Cardiac fibroblast (primary cell): ENCODE measurements around the gene SBF1.

Experiments used
- DNase-seq, 2 donors: peaks; one replicate each; pipeline versions ENCODE4 v3.0.0 to v3.0.0-alpha.2; 2010; ENCODE audit warnings: low read depth in 2 of 2
- H3K4me3 ChIP-seq, 2 donors: replicated peaks in 1 of 2; 1 replicate in 1 of 2; 2 replicates in 1 of 2; pipeline ENCODE4 v1.5.1; 2011; ENCODE audit warnings: low read depth in 2 of 2, low read length in 2 of 2, mild to moderate bottlenecking in 2 of 2, moderate library complexity in 1 of 2
- TF ChIP-seq, protein P1 (sequence below): IDR thresholded peaks from one replicate; pipeline ENCODE4 v1.5.1; 2011; ENCODE audit warnings: low read depth, mild to moderate bottlenecking, low read length, inconsistent platforms

Gene SBF1

DNA sequence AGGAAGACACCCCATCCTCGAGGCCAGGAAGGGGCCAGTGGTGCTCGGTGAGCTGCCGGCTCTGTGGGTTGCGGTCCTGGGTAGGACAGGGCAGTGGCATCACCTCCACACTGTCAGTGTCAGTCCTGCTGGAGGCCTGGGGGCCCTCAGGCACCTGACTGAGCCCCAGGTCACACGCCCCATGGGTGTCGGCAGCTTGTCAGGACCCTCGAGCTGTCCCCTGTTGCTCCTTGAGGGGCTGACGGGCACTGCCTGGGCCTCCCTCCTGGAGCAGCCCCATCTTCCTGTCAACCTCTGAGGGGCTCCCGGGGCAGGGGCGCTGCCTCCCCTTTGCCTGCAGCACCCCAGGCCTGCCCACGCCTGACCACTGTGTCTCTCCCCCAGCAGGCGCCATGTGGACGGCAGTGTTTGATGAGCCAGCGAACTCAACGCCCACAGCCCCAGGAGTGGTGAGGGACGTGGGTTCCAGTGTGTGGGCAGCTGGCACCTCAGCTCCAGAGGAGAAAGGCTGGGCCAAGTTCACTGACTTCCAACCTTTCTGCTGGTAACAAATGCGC is 35.4 kb downstream of the SBF1 start:
- no peak for DNase-seq
- no peak overlapping the region for H3K4me3 ChIP-seq
- TF ChIP-seq, protein P1, sequence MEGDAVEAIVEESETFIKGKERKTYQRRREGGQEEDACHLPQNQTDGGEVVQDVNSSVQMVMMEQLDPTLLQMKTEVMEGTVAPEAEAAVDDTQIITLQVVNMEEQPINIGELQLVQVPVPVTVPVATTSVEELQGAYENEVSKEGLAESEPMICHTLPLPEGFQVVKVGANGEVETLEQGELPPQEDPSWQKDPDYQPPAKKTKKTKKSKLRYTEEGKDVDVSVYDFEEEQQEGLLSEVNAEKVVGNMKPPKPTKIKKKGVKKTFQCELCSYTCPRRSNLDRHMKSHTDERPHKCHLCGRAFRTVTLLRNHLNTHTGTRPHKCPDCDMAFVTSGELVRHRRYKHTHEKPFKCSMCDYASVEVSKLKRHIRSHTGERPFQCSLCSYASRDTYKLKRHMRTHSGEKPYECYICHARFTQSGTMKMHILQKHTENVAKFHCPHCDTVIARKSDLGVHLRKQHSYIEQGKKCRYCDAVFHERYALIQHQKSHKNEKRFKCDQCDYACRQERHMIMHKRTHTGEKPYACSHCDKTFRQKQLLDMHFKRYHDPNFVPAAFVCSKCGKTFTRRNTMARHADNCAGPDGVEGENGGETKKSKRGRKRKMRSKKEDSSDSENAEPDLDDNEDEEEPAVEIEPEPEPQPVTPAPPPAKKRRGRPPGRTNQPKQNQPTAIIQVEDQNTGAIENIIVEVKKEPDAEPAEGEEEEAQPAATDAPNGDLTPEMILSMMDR = no peak

DNA sequence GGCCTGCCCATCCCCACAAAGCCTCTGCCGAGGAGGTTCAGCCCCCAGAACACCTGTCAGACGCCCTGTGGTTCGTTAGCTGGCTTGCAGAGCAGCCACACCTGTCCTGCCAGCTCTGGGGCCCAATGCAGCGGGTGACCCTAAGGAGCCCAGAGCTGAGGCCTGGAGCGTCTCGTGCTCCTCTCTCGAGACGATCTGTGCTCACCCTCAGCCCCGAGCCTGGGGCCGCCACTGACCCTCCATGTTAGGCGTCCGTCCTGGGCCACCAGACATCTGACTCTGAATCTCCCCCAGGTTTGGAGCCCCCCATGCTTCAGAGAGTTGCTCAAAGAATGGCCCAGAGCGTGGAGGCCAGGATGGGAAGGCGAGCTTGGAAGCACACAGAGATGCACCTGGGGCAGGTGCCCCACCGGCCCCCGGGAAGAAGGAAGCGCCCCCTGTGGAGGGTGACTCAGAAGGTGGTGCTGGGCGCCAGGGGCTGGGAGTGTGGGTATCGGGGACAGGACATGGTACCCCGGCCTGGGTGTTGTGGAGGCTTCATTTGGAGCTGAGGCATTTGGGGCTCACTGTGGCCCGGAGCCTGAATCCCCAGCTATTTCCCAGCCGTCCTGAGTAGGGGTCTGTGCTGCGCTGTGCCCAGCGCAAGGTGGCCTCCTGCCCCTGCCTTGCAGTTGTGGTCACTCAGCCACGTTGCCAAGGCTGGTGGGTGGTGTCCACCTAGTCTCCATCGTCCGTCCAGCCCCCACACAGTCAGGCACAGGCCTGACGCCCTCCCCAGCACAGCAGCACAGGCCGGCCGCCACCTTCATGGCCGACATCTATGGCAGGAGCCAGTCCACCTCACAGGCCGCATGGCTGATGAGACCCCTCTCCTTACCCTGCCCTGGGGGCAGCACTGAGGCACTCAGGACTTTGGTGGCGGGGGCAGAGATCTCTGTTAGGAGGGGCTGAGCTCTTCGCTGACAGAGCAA is 36.2 kb downstream of the SBF1 start:
- TF ChIP-seq, protein P1 = no peak
- no peak overlapping the region for H3K4me3 ChIP-seq
- DNase-seq = no peak

DNA sequence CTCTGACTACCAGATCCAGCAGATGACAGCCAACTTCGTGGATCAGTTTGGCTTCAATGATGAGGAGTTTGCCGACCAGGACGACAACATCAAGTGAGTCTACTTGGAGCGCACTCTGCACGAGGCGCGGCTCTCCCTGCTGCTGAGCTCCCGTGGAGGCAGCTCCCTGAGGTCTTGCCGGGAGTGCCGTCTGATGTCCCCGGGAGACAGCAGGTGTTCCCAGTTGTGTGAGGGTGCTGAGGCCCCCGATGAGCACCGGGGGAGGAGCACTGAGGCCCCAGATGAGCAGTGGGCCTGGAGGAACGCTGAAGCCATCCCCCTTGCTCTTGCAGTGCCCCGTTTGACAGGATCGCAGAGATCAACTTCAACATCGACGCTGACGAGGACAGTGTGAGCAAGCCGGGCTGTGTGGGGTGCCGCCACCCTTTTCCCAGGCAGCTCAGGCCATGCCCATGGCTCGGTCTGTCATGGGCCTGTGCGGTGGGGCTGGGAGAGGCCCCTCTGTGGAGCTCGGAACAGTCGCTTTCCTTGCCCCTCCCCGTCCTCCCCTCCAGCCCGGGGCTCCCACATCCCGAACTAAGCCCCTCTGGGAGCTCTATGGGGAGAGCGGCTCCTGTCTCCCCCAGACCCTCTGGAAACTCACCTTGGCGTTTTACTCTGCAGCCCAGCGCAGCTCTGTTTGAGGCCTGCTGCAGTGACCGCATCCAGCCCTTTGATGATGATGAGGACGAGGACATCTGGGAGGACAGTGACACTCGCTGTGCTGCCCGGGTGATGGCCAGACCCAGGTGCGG is 37.1 kb downstream of the SBF1 start:
- no peak for DNase-seq
- TF ChIP-seq, protein P1 = no peak
- no peak overlapping the region for H3K4me3 ChIP-seq

DNA sequence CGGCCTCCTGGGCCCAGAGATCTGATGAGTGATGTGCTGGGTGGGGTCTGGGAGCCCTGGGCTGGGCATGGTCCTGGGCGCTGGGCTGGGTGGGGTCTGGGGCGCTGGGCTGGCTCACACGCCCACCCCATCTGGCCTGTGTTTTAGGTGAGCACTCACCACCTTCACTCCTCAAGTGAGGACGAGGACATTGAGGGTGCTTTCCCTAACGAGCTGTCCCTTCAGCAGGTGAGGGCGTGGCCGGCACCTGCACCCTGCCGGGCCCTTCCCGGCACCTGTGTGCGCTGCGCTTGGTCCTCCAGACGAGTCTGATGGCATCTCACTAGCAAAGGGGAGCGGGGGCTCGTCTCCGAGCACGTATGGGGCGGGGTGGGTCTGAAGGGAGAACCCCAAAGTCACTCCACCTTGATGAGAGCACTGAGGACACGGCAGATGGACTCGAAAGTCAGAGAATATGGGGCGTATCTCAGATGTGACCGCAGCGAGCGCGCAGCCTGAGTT is 37.9 kb downstream of the SBF1 start:
- no peak for DNase-seq
- TF ChIP-seq, protein P1 = no peak
- H3K4me3 ChIP-seq = no peak overlapping the region

DNA sequence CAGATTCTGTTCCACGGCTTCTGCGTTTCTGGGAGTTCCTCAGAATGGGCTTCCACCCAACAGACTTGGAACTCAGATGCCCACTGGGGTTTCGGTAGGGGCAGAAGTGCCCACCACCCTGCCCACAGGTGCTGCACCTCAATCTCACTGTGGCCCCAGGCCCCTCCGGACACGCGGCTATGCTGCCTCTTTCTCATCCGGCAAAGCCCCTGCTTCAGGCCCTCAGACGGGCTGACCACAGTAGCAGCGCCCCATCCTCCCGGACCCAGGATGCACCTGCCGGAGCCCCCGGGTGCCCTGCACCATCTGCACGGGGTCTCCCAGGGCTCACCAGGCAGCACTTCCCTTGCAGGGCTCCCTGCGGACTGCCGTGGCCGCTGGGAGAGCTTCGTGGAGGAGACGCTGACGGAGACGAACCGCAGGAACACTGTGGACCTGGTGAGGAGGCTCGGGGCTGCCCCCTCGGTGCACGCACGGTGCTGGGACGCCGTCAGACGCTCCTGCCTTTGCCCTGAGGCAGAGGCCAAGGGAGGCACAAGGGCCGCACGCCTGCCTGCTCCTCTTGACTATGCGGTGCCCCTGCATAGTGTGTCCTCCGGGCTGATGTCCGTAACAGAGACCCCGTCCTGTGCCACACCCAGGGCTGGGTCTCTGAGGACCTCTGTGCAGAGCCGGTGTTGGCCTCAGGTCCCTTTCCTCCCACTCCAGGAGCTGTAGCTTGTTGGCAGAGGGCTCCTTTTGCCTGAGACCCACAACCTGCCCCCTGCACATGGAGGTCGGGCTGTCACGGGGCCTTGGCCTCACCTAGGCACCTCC is 38.6 kb downstream of the SBF1 start:
- H3K4me3 ChIP-seq = no peak overlapping the region
- no peak for DNase-seq
- TF ChIP-seq, protein P1 = no peak
